ENCODE measurements around the gene TRPC3.
"Not testable (repeated sequence)": the region's sequence is repeated elsewhere in the genome, so short reads cannot be mapped to it uniquely, and the experiment has no call there.

The TRPC3 gene

DNA sequence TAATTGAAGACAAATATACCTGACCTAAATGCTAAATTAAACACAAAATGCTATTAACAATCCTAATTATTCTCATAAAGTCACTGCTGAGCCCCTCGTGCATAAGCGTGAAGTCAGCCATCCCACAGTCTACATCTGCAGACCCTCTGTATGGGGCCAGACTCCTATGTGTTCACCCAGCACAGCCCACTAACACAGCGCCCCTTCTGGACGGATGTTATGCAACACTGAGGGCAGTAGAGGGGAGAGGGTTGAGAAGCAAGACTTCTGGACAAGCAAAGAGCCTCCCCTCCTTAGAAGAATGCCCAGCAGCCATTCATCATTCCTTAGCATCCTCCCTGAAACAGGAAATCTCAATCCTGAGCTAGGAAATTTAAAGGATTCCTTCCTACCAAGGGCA, 7.9 kb downstream of the TRPC3 start:
- DNase-seq = no peak

DNA sequence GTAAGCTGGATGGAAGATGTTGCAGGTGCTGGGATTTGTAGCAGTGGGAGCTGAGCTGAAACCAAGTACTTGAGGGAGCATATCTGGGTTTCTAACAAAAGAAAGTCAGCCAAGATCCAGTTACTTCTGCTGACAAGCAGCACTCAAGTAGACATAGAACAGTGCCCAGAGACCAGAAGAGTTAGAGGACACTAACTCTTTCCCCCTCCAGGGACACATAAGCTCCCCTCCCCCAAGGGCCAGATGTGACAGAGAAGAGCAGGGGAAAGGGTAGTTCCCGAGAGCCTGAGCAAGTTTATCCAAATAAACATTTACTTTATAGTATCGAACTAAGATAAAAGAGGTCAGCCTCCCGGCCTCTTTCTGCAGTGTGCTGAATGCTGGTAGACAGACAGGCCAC, 12.2 kb downstream of the TRPC3 start:
- DNase-seq = no peak

- DNase-seq = no peak
These were observed 13.4 kb downstream of the TRPC3 start for GRCh38 chr4:121938282-121939092.

GRCh38 chr4:121936101-121936500, 15.8 kb downstream of the TRPC3 start:
- DNase-seq = no peak

GRCh38 chr4:121934635-121935034, 17.2 kb downstream of the TRPC3 start:
- DNase-seq = no peak

GRCh38 chr4:121932212-121932974, 19.5 kb downstream of the TRPC3 start:
- no peak for DNase-seq

DNA sequence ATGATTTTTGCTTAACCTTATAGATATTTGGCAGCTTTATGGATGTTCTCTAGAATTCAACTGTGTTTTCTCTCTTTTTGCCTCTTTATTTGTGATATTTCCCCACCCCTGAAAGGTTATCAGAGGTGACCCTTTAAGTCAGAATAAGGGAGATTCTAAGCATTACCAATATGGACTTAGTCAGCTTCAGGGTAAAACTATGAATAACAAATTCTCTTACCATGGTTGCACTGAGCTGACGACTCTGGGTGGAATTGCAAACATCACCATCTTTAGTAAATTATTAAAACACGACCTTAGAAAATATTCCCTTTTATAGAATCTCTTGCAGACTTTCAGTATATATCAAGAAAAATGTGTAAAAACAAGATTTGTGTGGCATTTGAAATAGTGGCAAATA, 21.6 kb downstream of the TRPC3 start:
- no peak for DNase-seq

DNA sequence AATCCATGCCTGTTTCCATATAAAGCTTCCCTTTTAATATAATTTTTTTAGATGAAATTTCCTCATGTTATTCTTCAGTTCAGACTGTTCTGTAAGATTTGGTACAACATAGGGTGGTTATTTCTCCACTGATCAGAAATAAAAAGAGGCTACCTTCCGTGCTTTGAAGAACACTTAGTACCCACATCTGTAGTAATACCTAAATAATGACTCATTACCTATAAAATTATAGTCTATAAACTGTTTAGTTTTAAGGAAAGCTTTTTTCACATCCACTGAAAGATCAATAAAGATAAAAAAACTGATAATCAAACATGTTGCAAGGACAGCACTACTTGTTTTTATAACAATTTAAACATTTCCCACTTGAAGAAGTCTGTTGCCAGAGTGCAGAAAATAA, 23.9 kb downstream of the TRPC3 start:
- no peak for DNase-seq

DNA sequence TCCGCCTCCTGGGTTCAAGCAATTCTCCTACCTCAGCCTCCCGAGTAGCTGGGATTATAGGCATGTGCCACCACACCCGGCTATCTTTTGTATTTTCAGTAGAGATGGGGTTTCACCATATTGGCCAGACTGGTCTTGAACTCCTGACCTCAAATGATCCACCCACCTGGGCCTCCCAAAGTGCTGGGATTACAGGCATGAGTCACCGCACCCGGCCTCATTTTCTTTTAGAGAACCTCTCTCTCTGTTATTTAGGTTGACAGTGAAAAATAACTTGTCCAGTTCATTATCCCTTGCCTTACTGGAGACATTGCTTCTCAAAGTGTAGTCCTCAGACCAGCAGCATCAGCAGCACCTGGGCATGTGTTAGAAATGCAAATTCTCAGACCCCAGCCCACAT, 25.4 kb downstream of the TRPC3 start:
- not testable (repeated sequence) for DNase-seq

GRCh38 chr4:121923306-121923705, 28.6 kb downstream of the TRPC3 start:
- DNase-seq = no peak

GRCh38 chr4:121913667-121914066, 38.2 kb downstream of the TRPC3 start:
- DNase-seq = no peak

DNA sequence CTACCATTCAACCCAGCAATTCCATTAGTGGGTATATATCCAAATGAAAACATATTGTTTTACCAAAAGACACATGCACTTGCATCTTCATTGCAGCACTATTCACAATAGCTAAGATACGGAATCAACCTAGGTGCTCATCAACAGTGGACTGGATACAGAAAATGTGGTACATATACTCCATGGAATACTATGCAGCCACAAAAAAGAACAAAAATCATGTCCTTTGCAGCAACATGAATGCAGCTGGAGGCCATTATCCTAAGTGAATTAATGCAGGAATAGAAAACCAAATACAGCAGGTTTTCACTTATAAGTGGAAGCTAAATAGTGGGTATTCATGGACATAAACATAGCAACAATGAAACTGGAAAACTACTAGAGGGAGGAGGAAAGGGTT, 43.5 kb downstream of the TRPC3 start:
- no peak for DNase-seq

- peak in 1 of 2 experiments; percentile 29 for DNase-seq
These were observed 51.5 kb downstream of the TRPC3 start for GRCh38 chr4:121900132-121900983.

- DNase-seq = no peak
These were observed 53.7 kb downstream of the TRPC3 start for GRCh38 chr4:121898150-121898549.

DNA sequence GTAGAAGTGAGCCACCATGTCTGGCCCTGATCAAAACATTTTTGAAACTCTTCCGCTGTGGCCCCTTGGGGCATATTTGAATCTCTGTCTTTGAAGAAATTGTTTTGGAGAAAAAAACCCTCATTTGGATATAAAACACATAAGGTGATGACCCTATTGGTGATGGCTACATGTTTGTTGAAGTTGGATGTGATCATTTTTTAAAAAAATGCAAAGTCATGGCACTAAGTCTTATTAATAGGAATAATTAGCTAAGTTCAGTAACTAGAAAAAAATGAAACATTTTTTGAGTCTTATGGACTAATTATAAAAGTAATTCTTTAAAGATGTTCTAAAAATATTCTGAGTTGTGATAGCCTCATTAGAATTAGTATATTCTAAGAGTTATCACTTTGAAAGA, 63.7 kb downstream of the TRPC3 start:
- no peak for DNase-seq

DNA sequence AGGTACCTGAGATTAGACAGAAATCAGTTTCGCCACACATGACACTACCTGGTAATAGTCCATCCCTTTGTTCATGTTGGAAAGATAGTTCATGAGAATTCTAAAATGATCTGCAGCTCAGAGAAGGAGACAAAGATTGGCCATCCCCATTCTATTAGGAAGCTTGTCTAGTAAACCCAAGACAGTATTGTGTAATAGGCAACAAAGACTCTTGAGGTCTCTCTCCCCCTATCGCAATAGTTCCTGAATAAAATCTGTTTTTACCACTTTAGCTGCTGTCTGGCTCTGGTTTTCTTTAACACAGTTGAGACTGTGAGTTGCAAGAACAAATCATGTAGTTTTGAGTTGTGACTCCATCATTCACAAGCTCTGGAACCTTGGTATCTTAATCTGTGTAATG, 66.7 kb downstream of the TRPC3 start:
- DNase-seq = no peak

DNA sequence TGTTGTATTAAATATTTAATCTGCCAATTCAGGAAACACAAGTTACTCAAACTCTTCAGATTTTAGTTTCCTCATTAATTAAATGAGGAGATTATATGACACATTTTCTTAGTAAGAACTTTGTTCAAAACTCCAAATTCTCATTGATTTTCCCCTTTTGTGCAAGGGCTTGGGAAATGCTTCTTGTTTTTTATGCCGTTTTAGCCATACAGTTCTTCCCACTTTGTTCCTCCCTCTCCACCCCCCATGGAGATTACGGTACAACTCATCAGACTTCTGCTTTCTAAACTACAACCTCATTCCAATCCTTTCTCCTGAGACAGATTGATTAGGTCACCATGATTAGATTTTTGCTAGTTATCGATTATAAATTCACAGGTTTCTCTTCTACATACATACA, 70.7 kb downstream of the TRPC3 start:
- no peak for DNase-seq

- DNase-seq = no peak
These were observed 72.7 kb downstream of the TRPC3 start for GRCh38 chr4:121879135-121879534.

GRCh38 chr4:121877041-121877773, 74.7 kb downstream of the TRPC3 start:
- DNase-seq = no peak

DNA sequence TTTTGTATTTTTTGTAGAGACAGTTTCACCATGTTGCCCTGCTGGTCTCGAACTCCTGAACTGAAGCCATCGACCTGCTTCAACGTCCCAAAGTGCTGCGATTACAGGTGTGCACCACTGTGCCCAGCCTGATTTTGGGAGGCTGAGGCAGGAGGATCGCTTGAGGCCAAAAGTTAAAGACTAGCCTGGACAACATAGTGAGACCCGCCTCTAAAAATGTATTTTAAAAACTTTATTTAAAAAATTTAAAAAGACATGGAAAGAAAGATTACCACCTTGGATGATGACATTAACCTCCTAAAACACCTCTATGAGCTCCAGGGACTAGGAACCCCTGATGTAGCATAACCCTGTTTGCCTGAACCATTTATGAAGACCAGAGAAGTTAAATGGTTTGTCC, 75.8 kb downstream of the TRPC3 start:
- DNase-seq = no peak

GRCh38 chr4:121875652-121876051, 76.2 kb downstream of the TRPC3 start:
- DNase-seq = no peak

GRCh38 chr4:121873604-121874003, 78.3 kb downstream of the TRPC3 start:
- no peak for DNase-seq
